Effector memory CD4-positive, alpha-beta T cell (primary cell): ENCODE data around the gene LOXL3.

Experiments
- DNase-seq, 3 donors: peaks; one replicate each; pipeline ENCODE4 v3.0.0-alpha.2; 2020
- H3K27ac ChIP-seq: 2 replicates; pipeline ENCODE4 v1.7.0; 2013; ENCODE audit warnings: mild to moderate bottlenecking, low read length, moderate library complexity; ENCODE audit not compliant: insufficient read depth, poor library complexity, severe bottlenecking
- H3K27me3 ChIP-seq: replicated peaks from 2 replicates; pipeline ENCODE4 v1.7.0; 2013; ENCODE audit warnings: mild to moderate bottlenecking, low read length; ENCODE audit not compliant: insufficient read depth, control insufficient read depth, poor library complexity, severe bottlenecking
- H3K36me3 ChIP-seq: 2 replicates; pipeline ENCODE4 v1.7.0; 2013; ENCODE audit warnings: mild to moderate bottlenecking, low read length, moderate library complexity; ENCODE audit not compliant: control insufficient read depth, insufficient read depth
- H3K4me1 ChIP-seq: 2 replicates; pipeline ENCODE4 v1.7.0; 2013; ENCODE audit warnings: low read length, mild to moderate bottlenecking; ENCODE audit not compliant: control insufficient read depth, insufficient read depth, poor library complexity, severe bottlenecking
- H3K4me3 ChIP-seq: 2 replicates; pipeline ENCODE4 v1.7.0; 2013; ENCODE audit warnings: low read length, low read depth, mild to moderate bottlenecking; ENCODE audit not compliant: insufficient read depth, poor library complexity, severe bottlenecking
- H3K9me3 ChIP-seq: 2 replicates; pipeline ENCODE4 v1.7.0; 2013; ENCODE audit warnings: mild to moderate bottlenecking, low read length, moderate library complexity; ENCODE audit not compliant: control insufficient read depth

The LOXL3 gene

DNA sequence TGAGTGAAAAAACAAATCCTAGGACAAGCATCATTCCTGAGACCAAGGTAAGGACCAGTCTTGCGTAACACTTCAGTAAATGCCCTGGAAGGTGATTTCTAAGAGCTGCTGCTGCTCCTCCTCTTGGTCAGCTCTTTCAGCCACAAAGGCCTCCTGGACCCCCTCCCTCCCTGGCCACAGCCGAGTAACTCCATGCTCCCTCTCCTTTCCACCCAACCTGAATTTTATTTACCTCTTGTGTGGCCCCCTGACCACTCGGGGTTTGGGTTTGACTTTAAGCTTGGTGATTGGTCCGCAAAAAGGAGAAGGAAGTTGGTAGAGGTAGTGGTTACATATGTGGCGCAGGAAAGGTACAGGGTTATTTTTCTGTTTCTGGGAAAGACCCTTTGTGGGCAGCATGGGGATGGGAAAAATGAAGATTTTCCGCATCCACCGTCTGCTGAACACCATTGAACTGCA lies 14.8 kb downstream of the LOXL3 start:
- DNase-seq = no peak
- Histone ChIP-seq H3K36me3 (no peaks in the 10 kb centered on the region), H3K4me1 (no peaks in the 10 kb centered on the region), H3K9me3 (no peaks in the 10 kb centered on the region), H3K27me3 (peaks cover 5% of the 10 kb centered on the region), H3K4me3 (no peak overlapping the region), H3K27ac (no peak overlapping the region)

DNA sequence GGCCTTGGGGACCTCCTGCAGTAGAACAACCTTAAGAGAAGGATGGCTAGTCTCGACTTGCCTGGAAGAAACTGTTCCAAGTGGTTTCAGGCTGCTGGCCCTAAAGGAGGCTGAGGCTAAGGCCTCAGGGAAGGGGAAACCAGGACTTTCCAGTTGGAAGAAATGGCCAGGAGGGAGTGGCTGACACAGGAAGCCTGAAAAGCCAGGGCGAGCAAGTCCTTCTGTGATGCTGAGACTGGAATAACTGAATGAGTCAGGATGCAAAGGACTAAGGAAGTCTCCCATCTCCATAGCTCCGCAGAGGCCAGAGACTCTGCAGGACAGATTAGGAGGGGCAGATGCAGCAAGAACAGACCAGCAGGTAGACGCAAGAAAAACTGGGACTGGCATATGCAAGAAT lies 16.6 kb downstream of the LOXL3 start:
- DNase-seq = no peak
- Histone ChIP-seq H3K4me3 (no peak overlapping the region), H3K27ac (no peak overlapping the region), H3K4me1 (no peaks in the 10 kb centered on the region), H3K9me3 (no peaks in the 10 kb centered on the region), H3K27me3 (peaks cover 5% of the 10 kb centered on the region), H3K36me3 (no peaks in the 10 kb centered on the region)

DNA sequence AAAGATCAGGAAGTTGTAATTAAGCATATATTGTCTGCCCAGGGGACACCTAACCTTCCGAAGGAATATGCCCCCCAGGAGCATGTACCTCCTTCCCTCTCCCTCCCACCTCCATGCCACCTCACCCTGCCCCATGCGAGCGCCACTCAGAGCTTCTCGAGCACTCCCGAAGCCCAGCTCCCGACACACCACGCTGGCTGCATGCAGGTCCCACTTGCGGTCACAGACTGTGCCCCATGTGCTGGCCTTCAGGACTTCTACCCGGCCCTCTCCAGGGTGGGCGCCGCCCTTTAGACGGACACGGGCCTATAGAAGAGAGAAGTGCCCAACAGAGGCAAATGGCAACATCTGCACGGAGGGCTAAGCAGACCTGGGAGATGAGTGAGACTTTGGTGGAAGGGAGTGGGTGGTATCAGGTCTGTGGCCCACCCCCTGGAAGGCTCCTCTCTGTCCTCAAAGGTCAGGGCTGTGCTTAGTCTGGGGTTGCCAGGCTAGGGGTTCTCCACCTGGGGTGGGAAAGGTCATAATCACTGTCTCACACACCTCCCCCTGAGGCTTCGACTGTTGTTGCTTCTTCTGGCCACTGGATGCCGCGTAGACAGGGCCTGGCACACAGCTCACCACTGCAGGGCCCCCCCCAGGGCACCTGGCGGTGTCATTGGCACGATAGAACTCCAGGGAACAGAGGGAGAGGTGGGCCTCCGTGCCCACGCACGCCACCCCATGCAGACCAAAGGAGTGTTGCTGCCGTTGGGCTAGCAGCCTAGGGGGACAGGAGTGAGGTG lies 17.4 kb downstream of the LOXL3 start:
- H3K4me3 ChIP-seq = no peak overlapping the region

DNA sequence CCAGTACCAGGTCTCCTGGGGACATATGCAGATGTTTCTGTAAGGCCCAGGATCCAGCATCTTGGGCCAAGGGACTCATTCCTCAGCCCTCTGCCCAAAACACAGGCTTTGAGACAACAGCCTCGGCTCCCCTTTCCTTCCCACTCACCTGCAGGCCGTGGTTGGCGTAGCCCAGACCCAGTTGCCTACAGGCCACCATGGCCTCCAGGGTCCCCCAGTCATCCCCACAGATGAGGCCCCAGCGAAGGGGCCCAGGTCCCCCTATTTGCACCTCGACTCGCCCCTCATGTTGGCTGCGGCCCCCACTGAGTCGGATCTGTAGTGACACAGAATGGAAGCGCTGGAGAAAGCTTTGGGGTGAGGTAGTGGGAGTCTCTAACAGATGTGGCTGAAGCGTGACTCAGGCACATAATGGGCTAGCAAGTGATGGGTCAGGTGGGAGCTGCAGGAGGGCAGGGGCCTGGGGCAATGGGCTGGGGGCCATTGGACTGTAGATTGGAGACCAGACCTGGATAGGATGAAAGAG lies 18.2 kb downstream of the LOXL3 start:
- Histone ChIP-seq H3K36me3 (no peaks in the 10 kb centered on the region), H3K4me3 (no peak overlapping the region), H3K27me3 (peaks cover 5% of the 10 kb centered on the region), H3K4me1 (peaks cover 9% of the 10 kb centered on the region), H3K9me3 (no peaks in the 10 kb centered on the region), H3K27ac (no peak overlapping the region)
- DNase-seq = no peak

More for the DNA sequence above, 17.4 kb downstream of the LOXL3 start:
- H3K4me1 ChIP-seq = peaks cover under 1% of the 10 kb centered on the region
- H3K27me3 ChIP-seq = peaks cover 5% of the 10 kb centered on the region
- no peak overlapping the region for H3K27ac ChIP-seq
- H3K9me3 ChIP-seq = no peaks in the 10 kb centered on the region
- no peaks in the 10 kb centered on the region for H3K36me3 ChIP-seq
- no peak for DNase-seq

DNA sequence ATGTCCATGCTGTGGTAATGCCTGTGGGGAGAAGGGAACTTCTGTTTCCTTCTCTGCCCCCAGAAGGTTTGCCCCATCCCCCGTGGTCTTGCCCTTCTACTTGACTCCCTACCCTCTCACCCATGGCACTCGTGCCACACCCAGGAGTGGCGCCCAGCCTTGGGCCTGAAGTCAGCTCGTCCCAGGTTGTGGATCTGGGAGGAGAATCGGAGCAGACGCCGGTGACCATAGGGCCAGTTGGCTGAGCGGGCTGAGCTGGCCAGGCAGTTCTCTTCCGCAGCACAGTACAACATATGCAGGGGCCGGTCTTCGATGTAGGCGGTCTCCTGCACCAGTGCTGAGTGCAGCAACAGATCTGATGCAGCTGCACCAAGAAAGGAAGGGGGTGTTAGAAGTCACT lies 19.3 kb downstream of the LOXL3 start:
- Histone ChIP-seq H3K4me1 (peaks cover 11% of the 10 kb centered on the region), H3K27me3 (peaks cover 3% of the 10 kb centered on the region), H3K36me3 (no peaks in the 10 kb centered on the region)

DNA sequence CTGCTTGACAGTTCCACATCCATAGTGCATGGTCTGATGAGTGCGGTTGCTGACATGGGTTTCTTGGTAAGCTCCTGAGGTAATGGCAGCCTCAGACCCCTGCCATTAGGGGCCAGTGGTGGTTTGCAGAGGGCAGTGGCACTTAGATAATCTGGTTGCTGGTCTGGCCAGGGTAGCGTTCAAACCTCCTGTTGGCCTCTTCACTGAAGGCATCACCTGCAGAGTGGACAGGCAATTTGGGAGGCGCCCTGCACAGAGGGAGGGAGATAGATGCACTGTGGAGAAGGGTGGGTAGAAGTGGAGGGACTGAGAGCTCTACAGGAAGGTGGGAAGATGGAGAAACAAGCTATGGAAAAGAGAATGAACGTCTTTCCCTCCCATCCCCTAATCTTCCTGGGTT lies 20.3 kb downstream of the LOXL3 start:
- Histone ChIP-seq H3K27me3 (no peaks in the 10 kb centered on the region), H3K36me3 (no peaks in the 10 kb centered on the region), H3K4me1 (peaks cover 20% of the 10 kb centered on the region), H3K4me3 (no peak overlapping the region), H3K9me3 (no peaks in the 10 kb centered on the region), H3K27ac (no peak overlapping the region)
- no peak for DNase-seq

More for the DNA sequence above, 19.3 kb downstream of the LOXL3 start:
- DNase-seq = no peak
- H3K27ac ChIP-seq = no peak overlapping the region
- no peak overlapping the region for H3K4me3 ChIP-seq
- H3K9me3 ChIP-seq = no peaks in the 10 kb centered on the region

DNA sequence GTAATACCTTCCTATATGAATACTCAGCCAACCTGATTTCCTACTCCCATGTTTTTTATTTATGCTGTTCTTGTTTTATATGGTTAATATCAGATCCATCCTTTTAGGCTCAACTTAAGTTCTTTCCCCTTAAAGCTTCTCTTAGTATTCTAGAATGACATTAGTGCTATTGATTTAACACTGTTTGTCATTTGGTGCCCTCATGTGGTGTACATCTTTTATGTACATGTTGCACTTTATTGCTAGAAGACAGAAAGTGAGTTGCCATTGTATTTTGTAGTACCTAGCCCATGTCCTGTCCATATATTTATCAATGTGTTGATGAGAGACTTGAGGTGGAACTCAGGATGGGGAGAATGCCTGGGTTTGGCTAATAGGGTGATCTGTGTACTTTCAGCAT lies 21.5 kb downstream of the LOXL3 start:
- Histone ChIP-seq H3K27me3 (no peaks in the 10 kb centered on the region), H3K27ac (no peak overlapping the region), H3K9me3 (no peaks in the 10 kb centered on the region), H3K36me3 (peaks cover 10% of the 10 kb centered on the region), H3K4me1 (peaks cover 22% of the 10 kb centered on the region), H3K4me3 (no peak overlapping the region)
- DNase-seq = no peak

DNA sequence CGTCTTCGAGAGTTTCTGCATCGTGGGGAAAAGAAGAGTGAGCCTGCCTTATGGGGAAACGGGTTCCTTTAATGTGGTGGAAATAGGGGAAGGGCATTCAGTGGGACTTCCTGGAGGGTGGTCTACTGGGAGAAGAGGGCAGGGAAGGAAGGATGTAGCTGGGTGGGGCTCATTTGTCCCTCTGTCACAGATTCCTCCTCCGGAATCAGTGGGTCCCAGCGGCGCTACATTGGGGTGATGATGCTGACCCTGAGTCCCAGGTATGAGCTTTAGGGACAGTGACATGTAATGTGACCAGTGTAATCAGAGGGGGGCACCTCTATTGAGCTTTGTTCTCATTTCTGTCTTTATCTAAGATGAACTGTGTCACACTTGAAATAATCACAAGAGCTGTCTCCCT lies 22.1 kb downstream of the LOXL3 start:
- H3K36me3 ChIP-seq = peaks cover 16% of the 10 kb centered on the region

DNA sequence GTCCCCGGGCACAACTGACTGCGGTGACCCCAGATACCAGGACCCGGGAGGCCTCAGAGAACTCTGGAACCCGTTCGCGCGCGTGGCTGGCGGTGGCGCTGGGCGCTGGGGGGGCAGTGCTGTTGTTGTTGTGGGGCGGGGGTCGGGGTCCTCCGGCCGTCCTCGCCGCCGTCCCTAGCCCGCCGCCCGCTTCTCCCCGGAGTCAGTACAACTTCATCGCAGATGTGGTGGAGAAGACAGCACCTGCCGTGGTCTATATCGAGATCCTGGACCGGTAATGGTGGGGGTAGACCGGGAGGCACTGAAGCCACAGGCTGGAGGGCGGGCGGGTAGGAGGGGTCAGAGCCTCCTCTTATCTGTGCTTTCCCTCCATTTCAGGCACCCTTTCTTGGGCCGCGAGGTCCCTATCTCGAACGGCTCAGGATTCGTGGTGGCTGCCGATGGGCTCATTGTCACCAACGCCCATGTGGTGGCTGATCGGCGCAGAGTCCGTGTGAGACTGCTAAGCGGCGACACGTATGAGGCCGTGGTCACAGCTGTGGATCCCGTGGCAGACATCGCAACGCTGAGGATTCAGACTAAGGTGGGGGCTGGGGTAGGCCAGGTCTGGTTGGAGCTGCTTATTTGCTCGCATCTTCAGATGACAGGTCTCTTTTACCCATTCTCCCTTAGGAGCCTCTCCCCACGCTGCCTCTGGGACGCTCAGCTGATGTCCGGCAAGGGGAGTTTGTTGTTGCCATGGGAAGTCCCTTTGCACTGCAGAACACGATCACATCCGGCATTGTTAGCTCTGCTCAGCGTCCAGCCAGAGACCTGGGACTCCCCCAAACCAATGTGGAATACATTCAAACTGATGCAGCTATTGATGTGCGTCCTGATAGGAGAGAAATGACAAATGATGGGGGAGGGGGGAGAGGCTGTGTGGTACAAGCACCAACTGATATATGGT lies 23.2 kb downstream of the LOXL3 start:
- peak in 2 of 3 donors; percentile 27 to 44 for DNase-seq
- Histone ChIP-seq H3K27ac (peak overlapping the region; percentile 90), H3K9me3 (no peaks in the 10 kb centered on the region), H3K36me3 (peaks cover 21% of the 10 kb centered on the region), H3K4me1 (peaks cover 22% of the 10 kb centered on the region), H3K4me3 (peak overlapping the region; percentile 94), H3K27me3 (no peaks in the 10 kb centered on the region)

More for the DNA sequence above, 22.1 kb downstream of the LOXL3 start:
- DNase-seq = no peak
- H3K4me1 ChIP-seq = peaks cover 22% of the 10 kb centered on the region
- H3K27me3 ChIP-seq = no peaks in the 10 kb centered on the region
- no peaks in the 10 kb centered on the region for H3K9me3 ChIP-seq
- H3K4me3 ChIP-seq = no peak overlapping the region
- no peak overlapping the region for H3K27ac ChIP-seq
